Esophagus muscularis mucosa (tissue), 4 donors: ENCODE data around the gene CCDC186. TPM values are rescaled to one million over a fixed set of nuclear protein-coding genes. Genes with fewer than 3 reads are reported as not detected.

Experiments
- DNase-seq: peaks from one replicate; pipeline ENCODE4 v3.0.0-alpha.2; 2017; ENCODE audit errors: extremely low spot score
- H3K27ac ChIP-seq, 4 donors: fragments of 200-600 bp; sonication (generic); replicated peaks in 1 of 4; 1 replicate in 3 of 4; 2 replicates in 1 of 4; pipeline ENCODE4 v1.5.1; 2016 to 2019; ENCODE audit warnings: mild to moderate bottlenecking in 1 of 4
- H3K27me3 ChIP-seq, 4 donors: fragments of 200-600 bp; sonication (generic); one replicate each; pipeline versions ENCODE4 v1.5.1 to v1.6.0; 2016 to 2019
- H3K36me3 ChIP-seq, 4 donors: fragments of 200-600 bp; sonication (generic); one replicate each; pipeline ENCODE4 v1.5.1; 2016 to 2019
- H3K4me1 ChIP-seq, 4 donors: fragments of 200-600 bp; sonication (generic); one replicate each; pipeline ENCODE4 v1.5.1; 2016 to 2019
- H3K4me3 ChIP-seq, 4 donors: fragments of 200-600 bp; sonication (generic); 1 replicate in 2 of 4; 2 replicates in 2 of 4; pipeline ENCODE4 v1.5.1; 2016 to 2019; ENCODE audit warnings: mild to moderate bottlenecking in 4 of 4, moderate library complexity in 1 of 4
- H3K9me3 ChIP-seq, 4 donors: fragments of 200-600 bp; sonication (generic); 1 replicate in 3 of 4; 2 replicates in 1 of 4; pipeline ENCODE4 v1.5.1; 2016 to 2019
- CTCF ChIP-seq, 3 experiments: fragments of 200-600 bp in 2 of 3; fragments of 450-650 bp in 1 of 3; sonication (generic) in 2 of 3; IDR thresholded peaks; one replicate each; pipeline ENCODE4 v1.5.1; 2017 to 2019; ENCODE audit warnings: antibody characterized with exemption in 3 of 3, mild to moderate bottlenecking in 2 of 3, moderate library complexity in 1 of 3
- EP300 ChIP-seq: sonication (generic); formaldehyde crosslinking; IDR thresholded peaks from one replicate; pipeline ENCODE4 v1.6.1; 2017; ENCODE audit warnings: antibody characterized with exemption
- POLR2A ChIP-seq: fragments of 450-650 bp; IDR thresholded peaks from one replicate; pipeline ENCODE4 v1.6.1; 2017; ENCODE audit warnings: antibody characterized with exemption, moderate library complexity, mild to moderate bottlenecking, low read depth
- POLR2AphosphoS5 ChIP-seq, 2 donors: sonication (generic); formaldehyde crosslinking; IDR thresholded peaks; one replicate each; pipeline ENCODE4 v1.6.1; 2017; ENCODE audit warnings: antibody characterized with exemption in 2 of 2
- WGBS: methylation state at CpG from one replicate; pipeline ENCODE4 v1.1.5; 2018; 5-methylcytosine and 5-hydroxymethylcytosine counted together
- intact Hi-C: fragments of 100-400 bp; cut with DNase I; formaldehyde crosslinking; loops from one replicate; pipeline ENCODE4 v1.15.1; 2023
- total RNA-seq, 4 donors: library from RNA; depleted of rRNA; stranded (reverse); fragments of >200 nt; gene quantifications; one replicate each; pipeline versions ENCODE4 v1.1.0 to v1.2.1, GENCODE V29; 2016

CCDC186 gene
- total RNA-seq, 4 donors from 2014 or later: 13.8 to 25.7 (median 20.9) TPM

- Histone ChIP-seq H3K27me3 (no peaks in the 10 kb centered on the region), H3K4me1 (no peaks in the 10 kb centered on the region), H3K27ac (no peak overlapping the region), H3K9me3 (no peaks in the 10 kb centered on the region), H3K36me3 (no peaks in the 10 kb centered on the region), H3K4me3 (no peak overlapping the region)
- 87% methylated on average over 4 of the region's 4 CpGs for WGBS
- DNase-seq: no peak
- intact Hi-C loops: no loop called here
- TF ChIP-seq POLR2AphosphoS5 (IDR thresholded peaks at IDR 0.05): no peak
- TF ChIP-seq CTCF (IDR thresholded peaks at IDR 0.05): peak in 1 of 3 experiments; percentile 8
- no peak for TF ChIP-seq POLR2A
Measured at GRCh38 chr10:114087655-114088054, 86.3 kb downstream of the CCDC186 start.

- intact Hi-C loops: no loop called here
- H3K9me3 ChIP-seq: no peaks in the 10 kb centered on the region
- no peak overlapping the region for H3K4me3 ChIP-seq
- no peak for DNase-seq
- H3K36me3 ChIP-seq: no peaks in the 10 kb centered on the region
- H3K27ac ChIP-seq: no peak overlapping the region
- H3K4me1 ChIP-seq: no peaks in the 10 kb centered on the region
- H3K27me3 ChIP-seq: no peaks in the 10 kb centered on the region
- TF ChIP-seq CTCF (IDR thresholded peaks at IDR 0.05) (no peak), EP300 (no peak), POLR2AphosphoS5 (IDR thresholded peaks at IDR 0.05) (no peak)
- WGBS: 79% methylated on average over 5 of the region's 5 CpGs
Measured at GRCh38 chr10:114087255-114087654, 86.7 kb downstream of the CCDC186 start.

GRCh38 chr10:114084215-114084614 lies 89.8 kb downstream of the CCDC186 start:
- no peak for DNase-seq
- intact Hi-C loops: no loop called here
- TF ChIP-seq CTCF (IDR thresholded peaks at IDR 0.05) (no peak), POLR2A (no peak), EP300 (no peak), POLR2AphosphoS5 (IDR thresholded peaks at IDR 0.05) (no peak)
- Histone ChIP-seq H3K27ac (no peak overlapping the region), H3K4me3 (no peak overlapping the region), H3K27me3 (no peaks in the 10 kb centered on the region), H3K9me3 (no peaks in the 10 kb centered on the region), H3K4me1 (no peaks in the 10 kb centered on the region), H3K36me3 (no peaks in the 10 kb centered on the region)
- 85% methylated on average over 4 of the region's 4 CpGs for WGBS

GRCh38 chr10:114083040-114083439 lies 91.0 kb downstream of the CCDC186 start:
- Histone ChIP-seq H3K27me3 (no peaks in the 10 kb centered on the region), H3K4me1 (no peaks in the 10 kb centered on the region), H3K9me3 (no peaks in the 10 kb centered on the region), H3K4me3 (no peak overlapping the region), H3K36me3 (no peaks in the 10 kb centered on the region), H3K27ac (no peak overlapping the region)
- intact Hi-C loops: no loop called here
- TF ChIP-seq POLR2A (no peak), CTCF (IDR thresholded peaks at IDR 0.05) (no peak), EP300 (no peak), POLR2AphosphoS5 (IDR thresholded peaks at IDR 0.05) (no peak)
- no peak for DNase-seq
- WGBS: 85% methylated on average over 5 of the region's 5 CpGs

GRCh38 chr10:114081911-114082583 lies 92.0 kb downstream of the CCDC186 start:
- H3K36me3 ChIP-seq: no peaks in the 10 kb centered on the region
- DNase-seq: no peak
- no peak overlapping the region for H3K4me3 ChIP-seq
- intact Hi-C loops: no loop called here
- H3K27me3 ChIP-seq: no peaks in the 10 kb centered on the region
- H3K4me1 ChIP-seq: no peaks in the 10 kb centered on the region
- no peaks in the 10 kb centered on the region for H3K9me3 ChIP-seq
- WGBS: 87% methylated on average over 8 of the region's 8 CpGs
- no peak for TF ChIP-seq POLR2AphosphoS5 (IDR thresholded peaks at IDR 0.05)
- no peak for TF ChIP-seq POLR2A
- TF ChIP-seq CTCF (IDR thresholded peaks at IDR 0.05): no peak
- TF ChIP-seq EP300: no peak
- H3K27ac ChIP-seq: no peak overlapping the region
